ENCODE measurements around the gene TMEM231. TPM values are rescaled to one million over a fixed set of nuclear protein-coding genes. Genes with fewer than 3 reads are reported as not detected.
"Not testable (repeated sequence)": the region's sequence is repeated elsewhere in the genome, so short reads cannot be mapped to it uniquely, and the experiment has no call there.

Gene TMEM231
- total RNA-seq, 1 experiment from 2014 or later: 14.7 TPM

DNA sequence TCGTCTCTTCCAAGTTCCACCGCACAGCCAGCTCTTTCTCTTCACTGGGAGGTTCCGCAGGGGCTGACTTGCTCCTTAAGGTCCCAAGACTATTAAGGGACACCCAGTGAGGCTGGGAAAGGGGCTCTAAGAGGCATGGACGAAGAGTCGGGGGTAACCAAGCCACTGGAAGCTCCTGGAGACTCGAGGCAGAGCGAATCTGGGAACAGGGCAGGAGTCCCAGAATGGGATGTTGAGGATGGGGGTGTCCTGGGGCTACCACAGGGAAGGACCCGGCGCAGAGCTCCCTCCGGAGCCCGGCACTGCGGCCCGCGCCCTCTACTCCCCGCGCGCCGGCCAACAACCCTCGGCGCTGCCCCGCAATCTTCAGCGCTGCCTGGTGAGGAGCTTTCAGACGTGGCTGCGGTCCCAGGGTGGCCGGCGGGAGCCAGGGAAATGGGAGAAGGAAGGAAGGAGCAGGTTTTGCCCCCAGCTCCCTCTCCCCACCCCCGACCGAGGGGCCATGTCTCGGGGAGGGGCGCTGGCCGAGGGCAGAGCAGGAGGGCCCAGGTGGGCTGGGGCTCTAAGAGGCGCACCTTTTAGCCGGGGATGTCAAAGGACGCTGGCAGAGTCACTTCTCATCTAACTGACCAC is 20.7 kb downstream of the TMEM231 start:
- no peak for DNase-seq (ENCODE audit: extremely low read depth, low read depth)

DNA sequence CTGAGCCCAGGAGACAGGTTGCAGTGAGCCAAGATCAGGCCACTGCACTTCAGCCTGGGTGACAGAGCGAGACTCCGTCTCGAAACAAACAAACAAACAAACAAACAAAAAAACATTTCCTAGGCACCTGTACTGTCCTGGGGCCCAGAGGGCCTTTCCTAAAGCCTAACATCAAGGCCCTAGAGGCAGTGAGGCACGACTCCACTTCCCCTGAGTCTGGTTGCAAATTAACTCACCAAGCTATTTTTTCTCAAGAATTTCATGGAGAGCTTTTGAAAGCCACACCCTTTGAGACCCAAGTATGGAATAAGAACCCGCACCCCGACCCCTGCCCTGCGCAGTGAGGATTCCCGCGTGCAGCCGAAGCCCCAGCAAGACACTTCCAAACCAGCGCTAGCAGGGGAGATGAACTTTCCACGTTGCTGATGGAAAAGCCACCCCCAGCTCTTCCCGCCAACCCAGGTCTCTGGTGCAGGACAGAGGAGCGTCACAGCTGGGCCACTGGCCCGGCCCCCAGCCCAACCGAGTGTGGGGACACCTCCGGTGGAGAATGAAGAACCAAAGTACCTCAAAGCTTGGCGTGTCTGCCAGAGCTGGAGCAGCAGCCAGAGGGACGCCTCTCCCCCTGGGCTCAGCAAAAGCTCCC is 21.4 kb downstream of the TMEM231 start:
- DNase-seq (ENCODE audit: extremely low read depth, low read depth): no peak

DNA sequence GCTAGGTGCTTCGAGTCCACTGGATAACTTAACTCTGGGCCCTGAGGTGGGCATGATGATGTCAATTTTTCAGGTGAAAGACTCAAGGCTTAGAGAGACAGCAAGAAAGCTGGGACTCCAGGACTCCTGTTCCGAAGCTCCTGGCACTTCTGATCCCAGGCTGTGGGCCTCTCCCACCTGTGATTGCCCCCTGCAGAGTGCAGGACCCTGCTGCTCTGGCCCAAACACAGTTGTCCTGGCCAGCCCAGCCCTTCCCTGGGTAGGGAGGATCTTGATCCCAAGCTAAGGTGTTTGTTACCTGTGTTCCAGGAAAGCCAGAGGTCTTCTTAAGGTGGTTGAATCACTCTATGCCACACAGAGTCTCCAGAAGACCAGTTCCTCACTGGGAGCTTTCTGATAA is 23.3 kb downstream of the TMEM231 start:
- DNase-seq (ENCODE audit: extremely low read depth, low read depth): no peak

DNA sequence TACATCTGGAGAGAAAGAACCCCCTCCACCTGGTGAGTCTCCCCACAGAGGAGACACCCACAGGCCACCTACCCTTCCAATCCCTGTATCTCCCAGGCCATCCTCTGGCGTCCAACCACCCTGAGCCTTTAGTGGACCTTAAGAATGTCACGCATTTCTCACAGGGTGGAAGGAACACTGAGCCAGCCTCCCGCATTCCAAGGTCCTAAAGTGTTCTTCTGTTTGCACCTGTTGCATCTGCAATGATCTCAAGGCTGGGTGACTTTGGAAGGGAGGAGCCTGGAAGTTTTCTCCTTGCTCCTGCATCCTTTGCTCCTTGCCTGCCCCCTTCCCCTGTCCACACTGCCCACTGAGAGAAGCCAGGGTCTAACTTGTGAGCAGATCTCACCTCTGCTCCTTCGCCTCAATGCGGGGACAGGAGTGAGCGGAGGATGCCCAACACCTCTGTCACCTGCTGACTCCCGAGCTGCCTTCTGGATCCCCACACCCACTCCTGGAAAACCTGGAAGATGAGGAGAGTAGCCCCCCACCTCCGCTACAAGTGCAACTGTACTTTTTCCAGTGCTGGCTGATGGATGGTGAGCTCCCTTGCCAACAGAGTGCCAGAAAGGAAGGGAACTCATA is 23.8 kb downstream of the TMEM231 start:
- no peak for DNase-seq (ENCODE audit: extremely low read depth, low read depth)

DNA sequence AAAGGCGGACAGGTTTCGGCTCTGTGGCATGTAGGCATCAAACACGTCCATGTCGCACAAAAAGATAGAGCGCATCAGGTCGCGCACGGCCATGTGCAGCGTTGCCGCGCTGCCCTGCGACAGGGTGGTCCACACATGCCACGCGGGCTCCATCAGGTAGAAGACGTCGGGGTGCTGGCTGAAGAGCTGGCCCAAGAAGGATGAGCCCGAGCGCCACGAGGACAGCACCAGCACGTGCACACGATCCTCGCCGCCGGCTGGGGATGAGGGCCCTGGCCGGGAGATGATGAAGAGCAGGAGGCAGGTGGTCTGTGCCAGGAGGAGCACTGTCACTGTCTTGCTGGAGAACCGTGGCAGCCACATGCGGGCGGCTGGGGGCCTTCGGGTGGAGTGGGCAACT is 26.1 kb downstream of the TMEM231 start:
- no peak for DNase-seq (ENCODE audit: extremely low read depth, low read depth)

DNA sequence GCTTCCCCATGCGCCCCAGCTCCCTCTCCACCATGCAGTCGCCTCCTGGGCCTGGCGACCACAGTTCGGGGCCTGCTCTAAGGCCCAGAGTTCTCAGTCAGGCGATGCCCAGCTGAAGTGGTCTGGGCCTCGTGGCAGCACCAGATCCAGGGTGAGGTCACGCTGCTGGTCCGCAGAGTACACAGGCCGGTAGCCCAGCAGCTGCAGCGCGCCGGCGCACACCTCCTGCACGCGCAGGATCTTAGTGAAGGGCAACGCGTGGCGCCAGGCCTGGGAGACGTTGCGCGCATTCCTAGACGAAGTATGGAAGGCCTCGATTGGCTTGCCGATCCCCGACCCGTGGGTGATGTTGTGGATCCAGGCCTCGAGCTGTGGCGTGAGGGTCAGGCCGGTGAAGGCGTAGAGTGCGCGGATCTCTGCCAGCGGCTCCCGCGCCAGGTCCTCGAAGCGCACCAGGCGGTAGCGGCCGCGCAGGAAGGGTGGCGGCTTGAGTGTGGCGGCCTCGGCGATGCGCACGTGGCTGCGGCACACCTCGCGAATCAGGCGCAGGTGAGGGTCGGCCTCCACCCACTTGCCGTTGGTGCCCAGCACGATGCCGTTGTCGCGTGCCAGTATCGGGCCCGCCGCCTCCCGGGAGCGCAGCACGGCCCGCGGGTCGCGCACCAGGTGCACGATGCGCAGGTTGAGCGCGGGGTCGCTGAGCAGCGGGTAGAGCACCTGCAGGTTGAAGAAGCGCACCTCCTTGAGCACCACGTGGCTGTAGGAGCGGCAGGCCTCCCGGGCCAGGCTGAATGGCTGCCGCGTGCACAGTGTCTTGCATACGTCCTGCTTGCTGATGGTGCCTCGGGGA is 26.8 kb downstream of the TMEM231 start:
- no peak for DNase-seq (ENCODE audit: extremely low read depth, low read depth)

DNA sequence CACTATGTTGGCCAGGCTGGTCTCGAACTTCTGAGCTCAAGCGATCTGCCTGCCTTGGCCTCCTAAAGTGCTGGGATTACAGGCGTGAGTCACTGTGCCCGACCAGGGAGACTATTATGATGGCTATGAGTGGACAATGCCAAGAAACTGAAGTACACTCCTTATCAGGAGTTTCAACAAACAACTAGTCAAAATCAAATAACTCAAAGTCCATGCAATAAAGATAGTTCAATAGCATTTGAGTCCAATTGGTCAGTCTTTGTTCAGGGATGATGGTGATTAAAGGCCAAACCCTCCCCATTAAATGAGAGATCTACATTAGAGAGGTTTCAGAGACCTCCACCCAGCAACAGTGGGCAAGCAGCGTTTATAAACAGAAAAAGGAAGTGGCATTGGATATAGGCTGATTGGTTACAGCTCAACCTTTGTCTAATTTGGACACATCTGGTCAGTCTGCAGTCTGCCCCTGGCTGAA is 28.2 kb downstream of the TMEM231 start:
- DNase-seq (ENCODE audit: extremely low read depth, low read depth): no peak

DNA sequence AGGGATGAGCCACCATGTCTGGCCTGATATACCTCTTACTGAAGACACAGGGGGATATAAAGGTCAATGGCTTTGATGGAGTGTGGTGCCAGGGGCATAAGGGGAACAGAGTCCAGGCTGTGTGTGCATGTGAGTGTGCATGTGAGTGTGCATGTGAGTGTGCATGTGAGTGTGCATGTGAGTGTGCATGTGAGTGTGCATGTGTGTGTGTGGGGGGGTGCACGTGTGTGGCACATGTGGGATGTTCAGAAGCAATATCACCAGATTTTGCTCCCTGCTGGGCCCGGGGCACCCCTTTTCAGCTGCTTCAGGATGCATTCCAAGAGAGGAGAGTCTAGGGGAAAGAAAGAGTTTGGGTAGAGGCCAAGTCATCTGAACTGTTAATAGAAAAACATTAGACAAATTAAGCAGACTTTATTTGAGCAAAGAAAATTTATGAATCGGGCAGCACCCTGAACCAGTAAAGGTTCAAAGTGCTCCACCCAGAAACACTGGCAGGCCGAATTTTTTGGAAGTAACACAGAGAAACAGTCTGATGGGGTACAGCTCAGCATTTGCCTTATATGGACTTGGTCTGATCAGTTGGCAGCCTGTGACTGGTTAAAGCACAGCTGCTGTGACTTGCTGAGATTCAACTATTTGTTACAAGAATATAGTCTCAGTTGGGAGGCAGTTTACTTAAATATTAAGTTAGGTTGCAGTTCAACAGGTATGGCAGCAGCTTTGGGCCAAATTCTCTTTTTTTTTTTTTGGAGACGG is 29.8 kb downstream of the TMEM231 start:
- no peak for DNase-seq (ENCODE audit: extremely low read depth, low read depth)

DNA sequence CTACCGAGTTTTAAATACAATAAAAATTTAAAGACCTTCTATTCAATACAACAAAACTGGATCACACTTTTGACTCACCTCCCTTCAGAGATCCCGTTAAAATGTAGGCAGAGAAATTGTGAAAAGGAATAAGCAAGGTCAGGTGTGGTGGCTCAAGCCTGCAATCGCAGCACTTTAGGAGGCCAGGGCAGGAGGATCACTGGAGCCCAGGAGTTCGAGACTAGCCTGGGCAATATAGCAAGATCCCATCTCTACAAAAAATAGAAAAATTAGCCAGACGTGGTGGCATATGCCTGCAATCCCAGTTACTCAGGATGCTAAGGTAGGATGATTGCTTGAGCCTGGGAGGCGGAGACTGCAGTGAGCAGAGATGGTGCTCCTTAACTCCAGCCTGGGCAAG is 36.9 kb downstream of the TMEM231 start:
- DNase-seq (ENCODE audit: extremely low read depth, low read depth): no peak

DNA sequence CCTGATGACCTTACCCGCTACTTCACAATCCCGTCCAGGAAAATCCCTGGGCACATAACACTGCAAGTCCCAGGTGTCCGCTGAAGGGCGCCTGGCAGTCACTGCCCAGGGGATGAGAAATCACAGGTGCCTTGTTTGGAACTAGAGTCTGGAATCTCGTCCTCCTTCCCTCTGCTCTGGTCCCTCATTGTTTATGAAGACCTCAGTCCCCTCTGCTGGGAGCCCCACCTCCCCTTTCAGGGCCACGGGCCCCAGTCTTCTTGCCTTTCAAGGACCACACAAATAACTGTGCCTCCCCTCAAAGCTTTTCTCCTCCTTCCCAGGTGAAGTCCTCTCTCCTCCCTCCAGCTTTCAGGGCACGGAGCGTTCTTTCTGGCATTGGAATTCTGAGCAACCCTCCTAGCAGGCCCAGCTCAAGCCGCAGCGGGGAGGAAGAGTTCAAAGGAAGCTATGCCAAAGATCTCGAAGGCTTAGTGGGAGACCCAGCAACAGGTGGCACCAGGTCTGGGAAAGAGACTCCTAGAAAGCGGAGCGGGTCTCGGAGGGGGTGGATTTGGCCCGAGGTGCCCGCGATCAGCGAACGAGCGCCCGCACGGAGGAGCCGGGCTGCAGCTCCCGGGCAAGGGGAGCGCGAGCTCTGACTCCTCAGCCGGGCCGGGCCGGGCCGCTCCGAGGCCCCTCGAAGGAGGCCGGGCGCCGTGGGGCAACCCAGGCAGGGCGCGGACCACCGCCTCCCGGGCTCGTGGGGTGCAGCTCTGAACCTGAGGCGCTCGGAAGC is 39.7 kb downstream of the TMEM231 start:
- not testable (repeated sequence) for DNase-seq (ENCODE audit: extremely low read depth, low read depth)

DNA sequence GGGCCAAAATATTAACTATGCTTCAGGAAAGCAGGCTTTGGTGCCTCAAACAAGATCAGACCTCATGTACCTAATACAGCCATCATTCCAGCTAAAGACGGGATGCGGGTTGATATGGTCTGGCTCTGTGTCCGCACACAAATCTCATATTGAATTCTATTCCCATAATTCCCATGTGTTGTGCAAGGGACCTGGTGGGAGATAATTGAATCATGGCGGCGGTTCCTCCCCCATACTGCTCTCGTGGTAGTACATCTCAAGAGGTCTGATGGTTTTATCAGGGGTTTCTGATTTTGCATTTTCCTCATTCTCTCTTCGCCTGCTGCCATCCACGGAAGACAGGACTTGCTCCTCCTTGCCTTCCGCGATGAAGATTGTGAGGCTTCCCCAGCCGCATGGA is 41.8 kb downstream of the TMEM231 start:
- DNase-seq (ENCODE audit: extremely low read depth, low read depth): no peak

DNA sequence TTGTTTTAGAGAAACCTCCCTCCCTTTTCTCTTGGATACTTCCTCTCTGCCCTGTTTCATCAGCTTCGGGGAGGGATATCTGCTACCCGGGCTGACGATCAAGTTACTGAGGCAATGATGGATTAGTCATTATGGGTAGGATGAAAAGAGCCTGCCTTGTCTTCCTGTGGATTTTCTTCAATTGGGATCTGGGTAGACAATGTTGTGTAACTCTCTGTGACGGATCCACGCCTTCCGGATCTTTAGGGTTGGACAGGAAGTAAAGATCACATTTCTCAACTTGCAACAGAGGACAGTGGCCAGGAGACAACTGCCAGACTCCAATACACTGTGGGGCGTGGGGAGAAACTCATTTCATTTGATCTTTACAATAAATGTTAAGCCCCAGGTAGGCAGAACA is 49.5 kb downstream of the TMEM231 start:
- peak; percentile 59 for DNase-seq (ENCODE audit: extremely low read depth, low read depth)

DNA sequence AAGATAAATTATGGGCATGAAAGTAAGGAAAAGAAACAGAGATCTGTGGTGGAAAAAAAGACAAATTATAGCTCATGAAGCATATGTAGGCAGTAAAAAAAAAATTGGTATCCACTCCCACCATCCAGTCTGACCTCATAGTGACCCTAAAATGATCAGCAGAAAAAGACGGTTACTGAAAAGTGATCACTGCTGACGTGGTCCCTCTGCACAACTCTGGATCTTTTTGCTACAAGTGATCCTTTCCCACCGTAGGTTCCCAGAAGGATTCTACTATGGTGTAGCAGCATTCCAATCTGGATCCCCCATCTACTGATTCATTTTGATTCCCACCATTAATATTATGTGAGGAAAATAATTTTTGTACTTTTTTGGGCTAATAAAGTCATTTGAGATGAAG is 49.9 kb downstream of the TMEM231 start:
- no peak for DNase-seq (ENCODE audit: extremely low read depth, low read depth)

DNA sequence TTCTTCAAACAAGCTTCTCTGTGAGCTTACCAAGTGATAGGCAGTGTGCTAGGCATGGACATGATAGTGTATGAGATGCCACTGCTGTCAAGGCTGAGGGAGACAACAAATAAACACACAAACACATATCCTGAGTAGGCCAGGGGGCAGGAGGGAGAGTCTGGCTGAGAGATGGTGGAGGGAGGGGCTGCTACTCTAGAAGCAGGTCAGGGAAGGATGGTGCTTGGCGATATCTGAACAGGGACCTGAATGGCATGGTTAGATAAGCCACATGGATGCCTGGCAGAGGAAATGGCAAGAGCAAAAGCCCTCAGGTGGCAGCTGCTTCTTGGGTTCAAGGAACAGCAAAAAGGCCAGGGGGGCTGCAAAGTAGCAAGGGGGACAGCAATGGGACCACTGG is 52.3 kb downstream of the TMEM231 start:
- DNase-seq (ENCODE audit: extremely low read depth, low read depth): no peak

DNA sequence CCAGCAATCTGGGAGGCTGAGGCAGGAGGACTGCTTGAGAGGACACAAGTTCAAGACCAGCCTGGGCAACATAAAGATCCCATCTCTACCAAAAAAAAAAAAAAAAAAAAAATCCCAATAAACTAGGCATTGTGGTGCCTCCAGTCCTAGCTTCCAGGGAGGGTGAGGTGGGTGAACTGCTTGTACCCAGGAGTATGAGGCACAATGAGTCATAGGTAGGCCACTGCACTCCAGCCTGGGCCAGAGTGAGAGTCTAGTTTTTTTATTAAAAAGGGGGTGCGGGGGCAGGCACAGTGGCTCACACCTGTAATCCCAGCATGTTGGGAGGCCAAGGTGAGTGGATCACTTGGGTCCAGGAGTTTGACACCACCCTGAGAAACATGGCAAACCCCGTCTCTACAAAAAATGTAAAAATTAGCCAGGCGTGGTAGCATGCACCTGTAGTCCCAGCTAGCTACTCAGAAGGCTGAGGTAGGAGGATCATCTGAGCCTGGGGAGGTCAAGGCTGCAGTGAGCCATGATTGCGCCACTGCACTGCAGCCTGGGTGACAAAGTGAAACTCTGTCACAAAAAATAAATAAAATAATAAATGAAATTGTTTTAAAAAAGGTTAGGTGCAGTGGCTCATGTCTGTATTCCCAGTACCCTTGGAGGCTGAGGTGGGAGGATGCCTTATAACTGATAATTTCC is 53.0 kb downstream of the TMEM231 start:
- no peak for DNase-seq (ENCODE audit: extremely low read depth, low read depth)

DNA sequence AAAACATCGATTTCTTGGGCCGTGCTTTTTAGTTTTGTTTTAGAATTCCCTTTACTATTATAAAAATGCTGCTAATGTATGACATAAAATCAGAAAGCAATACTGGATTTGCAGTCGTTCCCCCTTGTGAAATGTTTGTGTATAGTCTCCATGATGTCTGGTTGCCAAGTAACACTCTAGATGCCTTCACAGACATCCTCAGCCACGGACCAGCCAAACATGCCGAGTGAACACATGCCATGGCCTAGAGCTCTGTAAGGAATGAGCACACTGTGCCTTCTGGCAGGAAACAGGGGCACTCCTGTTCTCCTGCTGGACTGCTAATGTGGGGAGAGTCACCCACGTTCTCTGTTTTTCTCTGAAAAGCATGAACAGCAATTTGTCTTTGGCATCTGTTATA is 54.2 kb downstream of the TMEM231 start:
- DNase-seq (ENCODE audit: extremely low read depth, low read depth): not testable (repeated sequence)

DNA sequence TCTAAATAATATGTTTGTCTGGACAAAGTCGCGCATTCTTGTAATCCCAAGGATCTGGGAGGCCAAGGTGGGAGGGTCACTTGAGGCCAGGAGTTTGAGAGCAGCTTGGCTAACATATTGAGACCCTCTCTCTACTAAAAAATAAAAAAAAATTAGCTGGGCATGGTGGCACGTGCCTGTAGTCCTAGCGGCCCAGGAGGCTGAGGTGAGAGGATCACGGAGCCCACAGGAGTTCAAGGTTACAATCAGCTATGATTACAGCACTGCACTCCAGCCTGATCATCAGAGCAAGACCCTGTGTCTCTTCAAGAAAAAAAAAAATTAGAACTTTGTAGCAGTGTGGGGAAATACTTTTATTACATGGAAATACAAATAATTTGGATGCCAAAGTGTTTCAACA is 54.7 kb downstream of the TMEM231 start:
- no peak for DNase-seq (ENCODE audit: extremely low read depth, low read depth)

DNA sequence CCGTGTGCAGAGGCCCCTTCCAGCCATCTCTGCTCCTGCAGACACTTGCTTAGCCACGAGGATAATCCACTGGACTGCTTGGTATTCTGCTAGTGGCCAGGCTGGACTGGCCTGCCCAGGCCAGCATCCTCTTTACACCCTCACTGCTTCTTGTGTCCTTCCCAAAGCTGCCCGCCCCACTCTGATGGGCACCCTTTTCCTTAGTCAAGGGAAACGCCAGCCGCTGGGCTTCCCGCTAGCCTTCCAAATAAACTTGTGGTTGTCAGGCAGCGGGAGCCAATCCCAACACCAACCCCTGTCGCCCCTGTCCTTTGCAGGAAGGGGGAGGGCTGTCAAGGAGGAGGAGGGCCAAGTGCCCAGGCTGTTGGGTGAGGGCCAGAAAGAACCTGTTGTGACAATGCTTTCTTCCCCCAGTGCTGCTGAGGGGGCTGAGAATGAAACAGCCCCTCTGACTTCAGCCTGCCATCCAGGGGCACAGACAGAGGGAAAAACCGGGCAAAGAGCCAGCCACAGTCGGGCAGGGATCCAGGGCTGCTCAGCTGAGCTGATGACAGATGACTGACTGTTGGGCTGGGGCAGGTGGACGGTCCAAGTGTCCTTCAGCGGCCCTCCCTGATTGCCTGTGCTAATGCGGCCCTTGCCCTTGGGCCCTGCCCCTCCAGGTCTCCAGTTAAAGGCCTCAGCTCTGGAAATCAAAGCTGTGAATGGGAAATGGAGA is 57.3 kb downstream of the TMEM231 start:
- DNase-seq (ENCODE audit: extremely low read depth, low read depth): not testable (repeated sequence)
